A172 (cell line): ENCODE data around the gene TMEM53. TPM values are rescaled to one million over a fixed set of nuclear protein-coding genes. Genes with fewer than 3 reads are reported as not detected.

Experiments used
- DNase-seq: peaks from one replicate; pipeline ENCODE4 v3.0.0-alpha.2; 2015; ENCODE audit warnings: low spot score
- total RNA-seq: library from RNA; depleted of rRNA; stranded (reverse); fragments of >200 nt; shearing (Covaris generic); gene quantifications from 2 replicates; pipeline ENCODE4 v1.2.3, GENCODE V29; 2014; rRNA removed

The TMEM53 gene
- total RNA-seq, 1 experiment from 2014 or later = 3.7 TPM

DNA sequence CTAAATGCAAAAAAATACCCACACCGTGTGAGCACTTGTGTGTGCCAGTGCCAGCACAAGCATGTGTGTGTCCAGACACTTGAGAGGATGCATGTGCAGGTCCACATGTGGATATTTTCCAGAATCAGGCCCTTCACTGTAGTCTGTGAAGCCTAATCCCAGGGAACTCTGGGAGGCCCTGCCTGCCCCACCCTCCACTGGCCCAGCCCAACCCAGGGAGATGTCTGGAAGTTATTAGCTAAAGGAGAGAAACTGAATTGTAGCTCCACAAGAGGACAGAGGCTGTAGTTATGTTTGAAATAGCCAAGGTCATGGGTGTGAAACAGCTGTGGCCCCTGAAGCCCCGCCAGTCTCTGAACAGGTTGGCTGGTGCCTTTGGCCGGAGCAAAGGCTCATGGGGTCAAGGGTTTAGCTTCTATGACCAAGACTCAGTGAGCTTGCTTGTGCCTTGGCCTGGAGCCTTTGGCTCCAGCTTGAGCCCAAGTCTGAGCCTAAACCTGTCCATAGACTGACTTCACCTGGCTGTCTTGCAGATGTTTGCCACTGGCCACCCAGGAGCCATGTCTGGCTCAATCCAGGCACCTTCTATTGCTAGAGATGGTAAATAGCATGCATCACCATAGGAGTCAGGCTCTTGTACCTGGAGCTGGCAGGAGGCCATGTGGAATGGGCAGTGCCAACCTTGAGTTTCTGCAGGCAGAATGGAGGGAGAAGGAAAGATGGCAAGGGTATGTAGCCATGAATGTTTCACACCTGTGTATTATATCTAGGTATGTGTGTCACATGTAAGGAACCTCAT, 69.9 kb downstream of the TMEM53 start:
- no peak for DNase-seq

DNA sequence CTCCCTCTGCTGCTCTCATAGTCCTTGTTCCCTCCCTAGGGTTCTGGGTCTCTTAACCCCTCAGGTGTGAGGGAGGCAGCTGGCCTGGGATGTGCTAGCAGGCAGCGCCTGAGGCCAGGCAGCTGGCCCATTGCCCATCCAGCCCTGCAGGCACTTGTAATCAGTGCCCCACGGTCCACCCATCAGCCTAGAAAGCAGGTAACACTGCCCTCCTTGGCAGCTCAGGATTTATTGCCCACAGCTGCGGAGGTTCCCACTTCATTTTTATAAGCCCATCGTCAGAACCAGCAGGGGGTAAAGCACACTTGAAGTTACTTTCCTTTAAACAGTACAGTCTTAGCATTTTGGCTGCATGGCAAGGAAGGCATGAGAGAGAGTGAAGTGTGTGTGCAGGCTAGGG, 70.6 kb downstream of the TMEM53 start:
- peak; percentile 41 for DNase-seq

Other genes starting within 250 kb of the TMEM53 start
- not detected in 2 replicates for gene ARMH1, start 233 bp upstream of the TMEM53 start, total RNA-seq
- not detected in 2 replicates for gene RNU5D-1, start 56.7 kb upstream of the TMEM53 start, total RNA-seq
- gene KIF2C, start 65.4 kb upstream of the TMEM53 start, total RNA-seq = 54.6 and 56.7 TPM in 2 replicates
- gene RPS8, start 101.1 kb upstream of the TMEM53 start, total RNA-seq = 1,717 and 1,928 TPM in 2 replicates
- 0.05 TPM in 1 of 2 replicates, not detected in the other for gene BEST4, start 113.7 kb upstream of the TMEM53 start, total RNA-seq
- 11.3 and 15.9 TPM in 2 replicates for gene PLK3, start 125.9 kb upstream of the TMEM53 start, total RNA-seq
- 6.3 TPM in 1 of 2 replicates, not detected in the other for gene DYNLT4, start 132.9 kb upstream of the TMEM53 start, total RNA-seq
- 4.8 and 9.4 TPM in 2 replicates for gene BTBD19, start 134.0 kb upstream of the TMEM53 start, total RNA-seq
- gene PTCH2, start 168.8 kb upstream of the TMEM53 start, total RNA-seq = not detected in 2 replicates